Measurements from ENCODE around the gene TPRA1.

The TPRA1 gene

DNA sequence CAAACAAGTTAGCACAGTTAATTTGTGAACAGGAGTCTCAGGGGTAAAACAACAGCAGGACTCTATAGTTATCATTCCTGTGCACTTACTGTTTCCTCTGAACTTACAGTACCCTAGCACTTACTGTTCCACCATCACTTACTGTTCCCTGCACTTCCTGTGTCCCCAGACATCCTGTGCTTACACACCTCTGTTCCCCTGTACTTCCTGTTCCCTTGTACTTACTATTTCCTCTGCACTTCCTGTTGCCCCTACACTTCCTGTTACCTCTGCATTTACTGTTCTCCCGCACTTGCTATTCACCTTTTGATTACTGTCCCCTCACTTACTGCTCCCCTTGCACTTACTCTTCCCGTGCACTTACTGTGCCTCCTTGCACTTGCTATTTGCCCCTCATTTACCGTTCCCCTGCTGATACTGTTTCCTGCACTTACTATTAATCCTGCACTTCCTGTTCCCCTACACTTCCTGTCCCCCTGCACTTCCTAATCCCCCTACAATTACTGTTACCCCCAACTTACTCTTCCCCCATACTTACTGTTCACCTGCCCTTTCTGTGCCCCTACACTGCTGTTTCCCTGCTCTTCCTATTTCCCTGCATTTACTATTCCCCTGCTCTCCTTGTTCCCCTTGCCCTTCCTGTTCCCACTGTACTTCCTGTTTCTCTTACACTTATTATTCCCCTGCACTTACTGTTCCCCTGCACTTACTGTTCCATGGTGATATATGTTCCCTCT, 30.3 kb downstream of the TPRA1 start:
- DNase-seq (ENCODE audit: low spot score) = no peak

DNA sequence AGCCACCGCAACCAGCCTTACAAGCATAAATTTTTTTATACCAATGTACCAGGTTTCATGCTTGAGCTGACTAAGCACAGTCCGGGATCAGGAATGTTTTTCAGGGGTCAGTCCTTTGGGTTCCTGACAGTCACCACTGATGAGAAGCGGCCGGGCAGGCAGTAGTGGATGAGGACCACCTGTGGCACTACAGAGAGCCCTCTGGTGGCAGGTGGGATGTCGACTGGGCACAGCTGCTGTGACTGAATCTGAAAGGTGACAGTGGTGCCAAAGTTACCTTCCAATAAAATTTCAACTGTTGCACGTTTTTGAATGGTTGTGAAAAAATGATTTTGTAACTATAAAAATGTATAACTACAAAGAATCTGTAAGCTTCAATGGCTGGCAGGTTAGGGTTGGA, 34.0 kb downstream of the TPRA1 start:
- no peak for DNase-seq (ENCODE audit: low spot score)

- DNase-seq (ENCODE audit: low spot score) = no peak
Observed at GRCh38 chr3:127555108-127555507, 35.4 kb downstream of the TPRA1 start.

- no peak for DNase-seq (ENCODE audit: low spot score)
Observed at GRCh38 chr3:127552038-127552437, 38.5 kb downstream of the TPRA1 start.

DNA sequence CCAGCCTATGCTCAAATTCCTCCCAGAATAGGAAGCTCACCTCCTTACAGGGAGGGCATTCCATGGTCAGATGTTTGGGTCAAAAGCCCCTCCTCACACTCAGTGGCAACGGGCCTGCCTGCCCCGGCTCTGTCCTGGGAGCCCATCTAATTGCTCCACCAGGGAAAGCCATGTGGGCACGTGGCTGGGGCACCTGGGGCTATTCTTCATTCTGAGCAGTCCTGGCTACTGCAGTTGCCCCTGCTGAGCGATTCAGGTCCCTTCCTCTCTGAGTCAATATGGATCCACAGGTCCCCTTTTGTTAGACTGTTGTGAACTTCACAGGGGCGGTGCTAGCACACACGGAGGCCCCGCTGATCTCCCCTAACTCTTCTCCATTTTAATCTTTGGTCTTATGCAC, 39.4 kb downstream of the TPRA1 start:
- peak; percentile 54 for DNase-seq (ENCODE audit: low spot score)

DNA sequence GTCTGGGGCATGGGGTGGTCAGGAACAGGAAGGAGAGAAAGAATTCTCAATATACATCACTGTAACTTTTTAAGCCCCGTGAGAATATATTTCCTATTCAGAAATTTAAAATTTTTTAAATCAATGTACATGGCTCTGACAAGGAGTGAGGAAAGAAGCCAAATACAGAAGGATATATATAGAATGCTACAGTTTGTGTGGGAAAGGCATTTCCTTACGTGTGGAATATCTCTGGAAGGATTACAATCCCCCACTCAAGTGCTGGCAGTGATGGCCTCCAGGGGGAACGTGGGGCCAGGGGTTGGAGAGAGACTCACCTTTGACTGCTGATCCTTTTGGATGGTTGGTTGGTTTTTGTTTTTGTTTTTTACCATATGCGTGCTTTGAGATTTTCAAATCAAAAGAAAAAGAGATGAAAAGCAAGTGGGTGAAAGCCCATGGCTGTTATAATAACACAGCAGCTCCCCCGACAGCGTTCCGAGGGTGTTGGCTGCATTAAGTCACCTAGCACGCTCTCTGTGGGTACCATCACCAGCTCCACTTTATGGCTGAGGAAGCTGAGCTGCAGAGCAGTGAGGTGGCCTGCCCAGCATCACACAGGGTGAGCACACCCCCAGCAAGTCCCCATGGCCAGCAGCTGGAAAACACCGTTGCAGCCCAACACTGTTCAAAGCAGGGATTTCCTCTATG, 39.9 kb downstream of the TPRA1 start:
- DNase-seq (ENCODE audit: low spot score) = no peak

- DNase-seq (ENCODE audit: low spot score) = no peak
Observed at GRCh38 chr3:127549826-127550467, 40.6 kb downstream of the TPRA1 start.

DNA sequence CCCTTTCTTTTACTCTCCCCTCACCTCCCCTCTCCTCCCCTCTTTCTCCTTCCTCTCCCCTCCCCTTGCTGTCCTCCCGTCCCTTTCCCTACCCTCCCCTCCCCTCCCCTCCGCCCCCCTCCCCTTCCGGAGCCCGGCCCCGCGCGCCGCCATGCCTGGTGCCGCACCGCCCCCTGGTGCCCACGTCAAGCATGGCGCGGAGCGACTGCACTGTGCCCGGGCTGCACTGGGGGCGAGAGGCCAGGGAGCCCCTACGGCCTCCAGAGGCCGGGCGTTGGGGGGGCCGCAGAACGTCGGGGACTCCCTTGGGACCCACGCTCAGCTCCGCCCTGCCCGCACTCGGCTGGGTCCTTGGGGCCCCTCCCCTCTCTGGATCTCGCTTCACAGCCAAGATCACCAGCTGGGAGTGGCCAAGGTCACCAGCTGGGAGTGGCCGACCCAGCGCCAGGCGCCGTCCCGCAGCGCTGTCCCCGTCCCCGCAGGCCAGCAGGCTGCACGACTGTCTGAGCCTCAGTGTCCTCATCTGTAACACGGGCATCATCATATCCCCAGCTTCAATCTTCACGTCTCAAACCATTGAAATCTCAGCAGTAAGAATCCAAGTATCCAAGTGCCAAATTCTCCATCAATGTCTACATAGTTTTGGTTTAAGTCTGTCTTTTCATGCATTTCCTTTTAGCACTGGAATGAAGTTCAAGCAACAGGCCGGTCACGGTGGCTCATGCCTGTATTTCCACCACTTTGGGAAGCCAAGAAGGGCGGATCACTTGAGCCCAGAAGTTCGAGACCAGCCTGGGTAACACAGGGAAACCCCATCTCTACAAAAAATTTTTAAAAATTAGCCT, 42.5 kb downstream of the TPRA1 start:
- DNase-seq (ENCODE audit: low spot score) = peak; percentile 88

DNA sequence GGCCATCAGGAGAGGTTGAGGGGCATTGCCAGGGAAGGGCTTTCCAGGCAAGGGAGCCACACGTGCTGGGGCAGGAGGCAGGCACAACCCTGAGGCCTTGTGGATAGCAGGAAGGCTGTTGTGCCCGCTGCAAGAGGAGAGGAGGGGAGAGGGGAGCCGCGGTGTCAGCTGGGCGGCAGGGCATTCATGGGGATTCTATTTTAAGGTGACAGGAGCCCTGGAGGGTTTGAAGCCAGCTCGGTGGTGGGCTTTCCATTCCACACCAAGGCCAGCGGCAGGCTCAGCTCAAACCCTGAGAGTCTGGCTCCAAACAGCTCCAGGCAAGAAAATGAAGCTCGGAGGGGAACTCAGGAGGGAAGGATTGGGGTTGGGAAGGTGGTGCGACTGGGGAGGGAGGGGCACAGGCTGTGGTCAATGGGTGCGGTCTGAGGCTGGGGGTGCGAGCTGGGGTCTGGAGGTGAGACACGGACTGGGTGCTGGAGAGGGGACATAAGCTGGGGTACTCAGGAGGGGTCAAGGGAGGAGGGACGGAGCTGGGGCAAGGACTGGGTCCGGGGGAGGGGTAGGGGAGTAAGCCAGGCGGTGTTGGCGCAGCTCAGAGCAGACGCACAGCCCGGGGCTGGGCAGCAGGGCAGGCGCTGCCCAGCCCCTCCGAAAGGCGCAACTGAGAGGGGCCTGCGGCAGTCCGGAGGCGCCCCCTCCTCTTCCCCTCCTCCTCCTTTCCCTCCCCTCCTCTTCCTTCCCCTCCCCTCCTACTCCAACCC, 43.4 kb downstream of the TPRA1 start:
- DNase-seq (ENCODE audit: low spot score) = peak; percentile 66

GRCh38 chr3:127546554-127546953, 44.0 kb downstream of the TPRA1 start:
- DNase-seq (ENCODE audit: low spot score) = peak; percentile 60

- no peak for DNase-seq (ENCODE audit: low spot score)
Observed at GRCh38 chr3:127545711-127546457, 44.6 kb downstream of the TPRA1 start.

DNA sequence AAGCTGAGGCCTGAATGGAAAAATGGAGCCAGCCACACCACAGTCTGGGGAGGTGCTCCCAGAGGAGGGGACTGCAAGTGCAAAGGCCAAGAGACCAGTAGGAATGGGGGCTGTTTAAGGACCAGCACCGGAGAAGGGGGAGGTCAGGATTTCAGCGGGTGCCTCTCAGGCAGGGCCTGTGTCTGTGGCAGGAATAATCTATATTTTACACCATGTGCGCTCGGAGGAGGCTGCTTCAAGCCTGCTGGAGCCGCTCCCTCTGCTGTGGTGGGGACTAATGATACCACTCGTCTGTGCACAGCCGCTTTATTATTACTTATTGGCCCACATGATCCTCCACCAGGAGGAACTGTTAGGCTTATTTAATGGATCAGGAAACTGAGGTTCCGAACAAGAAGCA, 45.3 kb downstream of the TPRA1 start:
- no peak for DNase-seq (ENCODE audit: low spot score)

DNA sequence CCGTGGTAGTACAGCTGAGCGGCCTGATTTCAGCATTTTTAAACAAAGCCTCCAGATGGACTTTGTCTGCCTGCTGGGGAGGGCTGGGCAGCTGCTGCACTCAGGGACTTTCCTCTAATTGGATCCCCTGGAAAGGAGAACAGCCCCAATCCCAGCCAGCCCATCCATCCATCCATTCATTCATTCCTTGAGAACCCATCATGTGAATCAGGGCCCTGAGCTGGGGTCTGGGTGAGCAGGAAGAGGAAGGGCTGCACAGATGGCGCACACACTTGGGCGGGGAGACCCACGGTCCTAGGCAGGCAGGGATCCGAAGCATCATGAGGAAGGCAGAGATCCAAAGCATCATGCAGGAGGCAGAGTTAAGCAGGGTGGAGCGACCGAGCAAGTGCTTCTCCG, 45.7 kb downstream of the TPRA1 start:
- DNase-seq (ENCODE audit: low spot score) = no peak

GRCh38 chr3:127544192-127544802, 46.2 kb downstream of the TPRA1 start:
- DNase-seq (ENCODE audit: low spot score) = no peak

GRCh38 chr3:127543441-127543840, 47.1 kb downstream of the TPRA1 start:
- DNase-seq (ENCODE audit: low spot score) = no peak

- no peak for DNase-seq (ENCODE audit: low spot score)
Observed at GRCh38 chr3:127542441-127542952, 48.0 kb downstream of the TPRA1 start.

DNA sequence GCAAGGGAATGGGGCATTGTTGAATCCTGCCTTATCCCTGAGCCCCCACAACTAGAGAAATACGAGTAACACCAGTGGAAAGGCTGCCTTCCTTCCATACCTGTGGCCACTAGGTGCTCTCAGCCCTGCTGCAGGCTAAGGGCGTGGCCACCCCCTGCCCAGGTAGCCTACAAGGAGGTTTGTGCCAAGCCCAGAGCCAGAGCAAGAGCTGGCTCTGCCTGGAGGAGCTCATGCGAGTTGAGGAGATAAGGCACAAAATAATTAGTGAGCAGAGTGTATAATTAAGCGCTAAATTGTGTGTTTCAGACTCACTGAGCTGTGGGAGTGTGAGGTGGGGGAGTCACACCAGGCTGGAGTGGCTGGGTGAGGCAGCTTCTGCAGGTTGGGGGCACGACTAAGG, 49.2 kb downstream of the TPRA1 start:
- no peak for DNase-seq (ENCODE audit: low spot score)

DNA sequence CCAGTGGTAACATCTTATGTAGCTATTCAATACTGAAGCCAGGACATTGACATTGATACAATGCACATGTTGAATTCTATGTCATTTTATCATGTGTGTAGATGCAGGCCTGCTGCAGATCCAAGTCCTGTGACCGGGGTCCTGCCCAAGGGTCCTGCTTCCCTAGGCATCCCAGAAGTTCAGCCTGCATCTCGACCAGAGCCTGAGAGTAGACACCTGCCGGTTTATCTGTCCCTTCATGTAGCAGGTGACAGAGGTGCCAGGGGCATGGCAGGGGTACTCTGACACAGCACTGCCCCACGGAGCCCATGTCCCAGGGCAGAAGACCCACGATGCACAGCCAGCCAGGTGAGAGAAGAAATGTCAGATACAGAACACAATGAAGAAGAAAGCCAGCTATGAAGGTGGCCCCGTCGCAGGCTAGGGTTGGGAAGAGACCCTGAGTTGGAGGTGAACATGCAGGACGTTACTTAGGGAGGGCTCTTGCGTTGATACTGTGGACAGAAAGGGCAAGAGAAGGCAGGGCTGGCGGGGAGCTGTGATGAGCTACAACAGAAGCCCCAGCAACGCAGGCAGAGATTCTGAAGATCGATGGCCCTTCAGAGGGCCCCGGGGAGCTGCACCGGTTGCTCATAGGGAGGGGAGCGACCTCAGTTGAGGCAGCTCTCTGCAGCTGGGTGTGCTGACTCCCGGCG, 51.0 kb downstream of the TPRA1 start:
- no peak for DNase-seq (ENCODE audit: low spot score)

DNA sequence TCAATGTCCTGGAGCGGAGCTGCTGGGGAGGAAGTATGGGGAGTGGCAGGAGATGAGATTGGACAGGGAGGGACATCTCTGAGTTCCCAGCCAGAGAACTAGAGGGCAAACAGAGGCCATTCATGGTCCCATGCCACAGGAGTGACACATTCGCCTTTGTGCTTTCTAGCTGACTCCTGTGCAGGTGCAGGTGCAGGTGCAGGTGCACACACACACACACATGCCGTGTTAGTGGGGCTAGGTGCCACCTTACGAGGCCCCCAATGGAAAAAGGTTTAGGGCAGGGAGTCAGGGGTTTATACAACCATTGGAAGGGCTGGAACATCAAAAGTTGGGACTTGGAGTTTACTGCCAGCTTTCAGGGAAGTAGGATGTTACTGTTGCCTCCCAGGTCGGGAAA, 52.0 kb downstream of the TPRA1 start:
- no peak for DNase-seq (ENCODE audit: low spot score)

Measured in left forelimb (tissue), 1 donor.